Measurements from ENCODE around the gene DIAPH2.

DNA sequence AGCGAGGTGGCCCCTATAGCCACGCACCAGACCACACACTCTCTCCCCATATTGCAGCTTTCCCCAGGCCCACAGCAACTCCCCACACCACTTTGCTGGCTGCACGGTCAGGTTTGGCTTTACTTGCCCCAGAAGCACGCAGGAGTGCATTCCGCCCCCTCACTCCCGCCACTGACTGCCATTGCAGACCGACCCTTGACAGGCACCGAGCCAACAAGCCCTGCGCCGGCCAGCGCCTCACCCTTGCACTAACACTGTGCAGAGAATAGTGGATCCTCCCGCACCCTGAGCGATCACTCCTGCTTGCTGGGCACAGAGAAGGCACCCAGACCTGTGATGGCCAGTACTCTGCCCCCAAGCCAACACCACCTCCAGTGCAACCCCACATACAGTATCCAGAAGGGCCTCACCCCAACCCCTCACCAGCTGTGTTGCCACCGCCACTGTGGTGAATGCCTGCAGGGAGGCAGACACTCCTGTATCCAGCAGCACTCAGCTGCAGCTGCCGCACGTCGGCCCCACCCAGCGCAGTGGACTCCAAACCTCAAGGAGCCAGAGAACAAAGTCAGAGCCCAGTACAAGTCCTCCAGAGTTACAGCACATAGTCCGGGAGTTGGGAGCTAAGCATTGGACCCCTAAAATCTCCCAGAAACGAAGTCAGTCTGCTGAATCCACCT lies 28.6 kb upstream of the DIAPH2 start:
- TF ChIP-seq ZNF394 (tag by site-specific recombination; IDR thresholded peaks at IDR 0.05; ENCODE audit: borderline replicate concordance) (no peak), ZBTB17 (tag by site-specific recombination; IDR thresholded peaks at IDR 0.05) (no peak), ZNF785 (tag by site-specific recombination; IDR thresholded peaks at IDR 0.05) (no peak), ZNF239 (tag by site-specific recombination; IDR thresholded peaks at IDR 0.05) (no peak), ZNF776 (tag by site-specific recombination; IDR thresholded peaks at IDR 0.05; ENCODE audit: borderline replicate concordance) (no peak), ZBTB7A (tag by site-specific recombination; IDR thresholded peaks at IDR 0.05; ENCODE audit: low read depth) (no peak), ZNF501 (tag by site-specific recombination; IDR thresholded peaks at IDR 0.05) (no peak), KLF1 (tag by site-specific recombination; IDR thresholded peaks at IDR 0.05) (no peak), ZFP3 (tag by site-specific recombination; IDR thresholded peaks at IDR 0.05; ENCODE audit: low read depth) (no peak)
- TF ChIP-seq, protein P1, sequence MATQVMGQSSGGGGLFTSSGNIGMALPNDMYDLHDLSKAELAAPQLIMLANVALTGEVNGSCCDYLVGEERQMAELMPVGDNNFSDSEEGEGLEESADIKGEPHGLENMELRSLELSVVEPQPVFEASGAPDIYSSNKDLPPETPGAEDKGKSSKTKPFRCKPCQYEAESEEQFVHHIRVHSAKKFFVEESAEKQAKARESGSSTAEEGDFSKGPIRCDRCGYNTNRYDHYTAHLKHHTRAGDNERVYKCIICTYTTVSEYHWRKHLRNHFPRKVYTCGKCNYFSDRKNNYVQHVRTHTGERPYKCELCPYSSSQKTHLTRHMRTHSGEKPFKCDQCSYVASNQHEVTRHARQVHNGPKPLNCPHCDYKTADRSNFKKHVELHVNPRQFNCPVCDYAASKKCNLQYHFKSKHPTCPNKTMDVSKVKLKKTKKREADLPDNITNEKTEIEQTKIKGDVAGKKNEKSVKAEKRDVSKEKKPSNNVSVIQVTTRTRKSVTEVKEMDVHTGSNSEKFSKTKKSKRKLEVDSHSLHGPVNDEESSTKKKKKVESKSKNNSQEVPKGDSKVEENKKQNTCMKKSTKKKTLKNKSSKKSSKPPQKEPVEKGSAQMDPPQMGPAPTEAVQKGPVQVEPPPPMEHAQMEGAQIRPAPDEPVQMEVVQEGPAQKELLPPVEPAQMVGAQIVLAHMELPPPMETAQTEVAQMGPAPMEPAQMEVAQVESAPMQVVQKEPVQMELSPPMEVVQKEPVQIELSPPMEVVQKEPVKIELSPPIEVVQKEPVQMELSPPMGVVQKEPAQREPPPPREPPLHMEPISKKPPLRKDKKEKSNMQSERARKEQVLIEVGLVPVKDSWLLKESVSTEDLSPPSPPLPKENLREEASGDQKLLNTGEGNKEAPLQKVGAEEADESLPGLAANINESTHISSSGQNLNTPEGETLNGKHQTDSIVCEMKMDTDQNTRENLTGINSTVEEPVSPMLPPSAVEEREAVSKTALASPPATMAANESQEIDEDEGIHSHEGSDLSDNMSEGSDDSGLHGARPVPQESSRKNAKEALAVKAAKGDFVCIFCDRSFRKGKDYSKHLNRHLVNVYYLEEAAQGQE (tag by site-specific recombination; IDR thresholded peaks at IDR 0.05), result no peak
- TF ChIP-seq, protein P2, sequence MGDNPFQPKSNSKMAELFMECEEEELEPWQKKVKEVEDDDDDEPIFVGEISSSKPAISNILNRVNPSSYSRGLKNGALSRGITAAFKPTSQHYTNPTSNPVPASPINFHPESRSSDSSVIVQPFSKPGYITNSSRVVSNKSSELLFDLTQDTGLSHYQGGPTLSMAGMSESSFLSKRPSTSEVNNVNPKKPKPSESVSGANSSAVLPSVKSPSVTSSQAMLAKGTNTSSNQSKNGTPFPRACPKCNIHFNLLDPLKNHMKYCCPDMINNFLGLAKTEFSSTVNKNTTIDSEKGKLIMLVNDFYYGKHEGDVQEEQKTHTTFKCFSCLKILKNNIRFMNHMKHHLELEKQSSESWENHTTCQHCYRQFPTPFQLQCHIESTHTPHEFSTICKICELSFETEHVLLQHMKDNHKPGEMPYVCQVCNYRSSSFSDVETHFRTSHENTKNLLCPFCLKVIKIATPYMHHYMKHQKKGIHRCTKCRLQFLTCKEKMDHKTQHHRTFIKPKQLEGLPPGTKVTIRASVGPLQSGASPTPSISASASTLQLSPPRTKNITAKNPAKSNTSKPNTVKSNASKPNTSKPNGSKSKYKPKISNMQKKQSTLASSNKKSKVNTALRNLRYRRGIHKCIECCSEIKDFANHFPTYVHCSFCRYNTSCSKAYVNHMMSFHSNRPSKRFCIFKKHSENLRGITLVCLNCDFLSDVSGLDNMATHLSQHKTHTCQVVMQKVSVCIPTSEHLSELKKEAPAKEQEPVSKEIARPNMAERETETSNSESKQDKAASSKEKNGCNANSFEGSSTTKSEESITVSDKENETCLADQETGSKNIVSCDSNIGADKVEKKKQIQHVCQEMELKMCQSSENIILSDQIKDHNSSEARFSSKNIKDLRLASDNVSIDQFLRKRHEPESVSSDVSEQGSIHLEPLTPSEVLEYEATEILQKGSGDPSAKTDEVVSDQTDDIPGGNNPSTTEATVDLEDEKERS (tag by site-specific recombination; IDR thresholded peaks at IDR 0.05), result no peak
- TF ChIP-seq, protein P3, sequence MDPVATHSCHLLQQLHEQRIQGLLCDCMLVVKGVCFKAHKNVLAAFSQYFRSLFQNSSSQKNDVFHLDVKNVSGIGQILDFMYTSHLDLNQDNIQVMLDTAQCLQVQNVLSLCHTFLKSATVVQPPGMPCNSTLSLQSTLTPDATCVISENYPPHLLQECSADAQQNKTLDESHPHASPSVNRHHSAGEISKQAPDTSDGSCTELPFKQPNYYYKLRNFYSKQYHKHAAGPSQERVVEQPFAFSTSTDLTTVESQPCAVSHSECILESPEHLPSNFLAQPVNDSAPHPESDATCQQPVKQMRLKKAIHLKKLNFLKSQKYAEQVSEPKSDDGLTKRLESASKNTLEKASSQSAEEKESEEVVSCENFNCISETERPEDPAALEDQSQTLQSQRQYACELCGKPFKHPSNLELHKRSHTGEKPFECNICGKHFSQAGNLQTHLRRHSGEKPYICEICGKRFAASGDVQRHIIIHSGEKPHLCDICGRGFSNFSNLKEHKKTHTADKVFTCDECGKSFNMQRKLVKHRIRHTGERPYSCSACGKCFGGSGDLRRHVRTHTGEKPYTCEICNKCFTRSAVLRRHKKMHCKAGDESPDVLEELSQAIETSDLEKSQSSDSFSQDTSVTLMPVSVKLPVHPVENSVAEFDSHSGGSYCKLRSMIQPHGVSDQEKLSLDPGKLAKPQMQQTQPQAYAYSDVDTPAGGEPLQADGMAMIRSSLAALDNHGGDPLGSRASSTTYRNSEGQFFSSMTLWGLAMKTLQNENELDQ (tag by site-specific recombination; IDR thresholded peaks at IDR 0.05; ENCODE audit: low read depth), result no peak
- TF ChIP-seq, protein P4, sequence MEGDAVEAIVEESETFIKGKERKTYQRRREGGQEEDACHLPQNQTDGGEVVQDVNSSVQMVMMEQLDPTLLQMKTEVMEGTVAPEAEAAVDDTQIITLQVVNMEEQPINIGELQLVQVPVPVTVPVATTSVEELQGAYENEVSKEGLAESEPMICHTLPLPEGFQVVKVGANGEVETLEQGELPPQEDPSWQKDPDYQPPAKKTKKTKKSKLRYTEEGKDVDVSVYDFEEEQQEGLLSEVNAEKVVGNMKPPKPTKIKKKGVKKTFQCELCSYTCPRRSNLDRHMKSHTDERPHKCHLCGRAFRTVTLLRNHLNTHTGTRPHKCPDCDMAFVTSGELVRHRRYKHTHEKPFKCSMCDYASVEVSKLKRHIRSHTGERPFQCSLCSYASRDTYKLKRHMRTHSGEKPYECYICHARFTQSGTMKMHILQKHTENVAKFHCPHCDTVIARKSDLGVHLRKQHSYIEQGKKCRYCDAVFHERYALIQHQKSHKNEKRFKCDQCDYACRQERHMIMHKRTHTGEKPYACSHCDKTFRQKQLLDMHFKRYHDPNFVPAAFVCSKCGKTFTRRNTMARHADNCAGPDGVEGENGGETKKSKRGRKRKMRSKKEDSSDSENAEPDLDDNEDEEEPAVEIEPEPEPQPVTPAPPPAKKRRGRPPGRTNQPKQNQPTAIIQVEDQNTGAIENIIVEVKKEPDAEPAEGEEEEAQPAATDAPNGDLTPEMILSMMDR (tag by site-specific recombination; IDR thresholded peaks at IDR 0.05), result no peak
- TF ChIP-seq, protein P5, sequence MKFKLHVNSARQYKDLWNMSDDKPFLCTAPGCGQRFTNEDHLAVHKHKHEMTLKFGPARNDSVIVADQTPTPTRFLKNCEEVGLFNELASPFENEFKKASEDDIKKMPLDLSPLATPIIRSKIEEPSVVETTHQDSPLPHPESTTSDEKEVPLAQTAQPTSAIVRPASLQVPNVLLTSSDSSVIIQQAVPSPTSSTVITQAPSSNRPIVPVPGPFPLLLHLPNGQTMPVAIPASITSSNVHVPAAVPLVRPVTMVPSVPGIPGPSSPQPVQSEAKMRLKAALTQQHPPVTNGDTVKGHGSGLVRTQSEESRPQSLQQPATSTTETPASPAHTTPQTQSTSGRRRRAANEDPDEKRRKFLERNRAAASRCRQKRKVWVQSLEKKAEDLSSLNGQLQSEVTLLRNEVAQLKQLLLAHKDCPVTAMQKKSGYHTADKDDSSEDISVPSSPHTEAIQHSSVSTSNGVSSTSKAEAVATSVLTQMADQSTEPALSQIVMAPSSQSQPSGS (tag by site-specific recombination; IDR thresholded peaks at IDR 0.05; ENCODE audit: low read depth), result no peak

Measured in HEK293 (cell line).